IPS-NIHi7 (cell line): ENCODE measurements around the gene KLHDC1.
"Not testable (repeated sequence)": the region's sequence is repeated elsewhere in the genome, so short reads cannot be mapped to it uniquely, and the experiment has no call there.

ENCODE experiments used
- DNase-seq: peaks from one replicate; pipeline ENCODE4 v3.0.0; 2012; ENCODE audit warnings: mixed read lengths; ENCODE audit errors: extremely low spot score

KLHDC1 gene

GRCh38 chr14:49721733-49722435, 29.0 kb downstream of the KLHDC1 start:
- peak; percentile 31 for DNase-seq

GRCh38 chr14:49727171-49727570, 34.3 kb downstream of the KLHDC1 start:
- DNase-seq = no peak

GRCh38 chr14:49732896-49733295, 40.0 kb downstream of the KLHDC1 start:
- no peak for DNase-seq

GRCh38 chr14:49733836-49734235, 40.9 kb downstream of the KLHDC1 start:
- no peak for DNase-seq

GRCh38 chr14:49735669-49736068, 42.7 kb downstream of the KLHDC1 start:
- DNase-seq = not testable (repeated sequence)

- no peak for DNase-seq
Observed at GRCh38 chr14:49745191-49745590, 52.3 kb downstream of the KLHDC1 start.

- not testable (repeated sequence) for DNase-seq
Observed at GRCh38 chr14:49746476-49746875, 53.6 kb downstream of the KLHDC1 start.

GRCh38 chr14:49754570-49755097, 61.7 kb downstream of the KLHDC1 start:
- no peak for DNase-seq

- DNase-seq = no peak
Observed at GRCh38 chr14:49755378-49755777, 62.5 kb downstream of the KLHDC1 start.

- DNase-seq = no peak
Observed at GRCh38 chr14:49761839-49762551, 69.1 kb downstream of the KLHDC1 start.

GRCh38 chr14:49766839-49767238, 73.9 kb downstream of the KLHDC1 start:
- no peak for DNase-seq

- DNase-seq = no peak
Observed at GRCh38 chr14:49767270-49767570, 74.3 kb downstream of the KLHDC1 start.

GRCh38 chr14:49767571-49768300, 74.8 kb downstream of the KLHDC1 start, which contains the start of gene KLHDC2:
KLHDC2 (plus strand) TSS chr14:49768153; CDS start chr14:49768469, 316 bp downstream.
- DNase-seq = peak; percentile 87

GRCh38 chr14:49768301-49769121, 75.6 kb downstream of the KLHDC1 start:
- DNase-seq = peak; percentile 25

- DNase-seq = no peak
Observed at GRCh38 chr14:49769171-49769570, 76.3 kb downstream of the KLHDC1 start.

GRCh38 chr14:49769581-49770211, 76.8 kb downstream of the KLHDC1 start:
- DNase-seq = no peak

GRCh38 chr14:49770212-49770817, 77.4 kb downstream of the KLHDC1 start:
- no peak for DNase-seq

GRCh38 chr14:49771691-49772090, 78.8 kb downstream of the KLHDC1 start:
- not testable (repeated sequence) for DNase-seq

GRCh38 chr14:49774106-49774505, 81.2 kb downstream of the KLHDC1 start:
- no peak for DNase-seq

- DNase-seq = no peak
Observed at GRCh38 chr14:49778421-49778820, 85.5 kb downstream of the KLHDC1 start.

GRCh38 chr14:49781040-49781439, 88.1 kb downstream of the KLHDC1 start:
- not testable (repeated sequence) for DNase-seq
